Measurements from ENCODE around the gene CADPS. TPM values are rescaled to one million over a fixed set of nuclear protein-coding genes. Genes with fewer than 3 reads are reported as not detected.

Gene CADPS
- total and polyA plus RNA-seq, 9 of the 15 experiments (the other 6 are each of a cell fraction or from before 2014, with no cell fraction given): not detected

GRCh38 chr3:62439176-62439813, 435.9 kb downstream of the CADPS start (continued):
- no peak for TF ChIP-seq RREB1 (CRISPR knock-in tag; IDR thresholded peaks at IDR 0.05)
- TF ChIP-seq SMAD2 (IDR thresholded peaks at IDR 0.05; ENCODE audit: low read depth, low read length): no peak
- no peak for TF ChIP-seq HBP1 (CRISPR knock-in tag; IDR thresholded peaks at IDR 0.05)
- no peak for TF ChIP-seq MXI1 (IDR thresholded peaks at IDR 0.05; ENCODE audit: low read depth, low read length)

All from K562 (cell line).